Endothelial cell of umbilical vein (primary cell): Measurements from ENCODE around the gene DNAH11. TPM values are rescaled to one million over a fixed set of nuclear protein-coding genes. Genes with fewer than 3 reads are reported as not detected.

Experiments used
- BruUV-seq: library from RNA; stranded (reverse); fragments of 400-500 nt; replicated peaks from 2 replicates; lab custom pipeline; 2021; lab: Mats Ljungman, UMichigan
- CTCF ChIA-PET: fragments of 300-600, 350-600 bp; sonication (Branson Sonifier 250); formaldehyde crosslinking; loops from one replicate; lab custom pipeline; 2021; ENCODE audit warnings: antibody characterized with exemption, inconsistent platforms; lab: Charles Lee
- POLR2A ChIA-PET: fragments of 300-600, 350-600 bp; sonication (Branson Sonifier 250); formaldehyde crosslinking; loops from one replicate; lab custom pipeline; 2021; ENCODE audit warnings: antibody characterized with exemption, inconsistent platforms; lab: Charles Lee
- DNase-seq: peaks from one replicate; pipeline ENCODE4 v3.0.0-alpha.2; 2011; ENCODE audit warnings: low read depth, low spot score
- FAIRE-seq: peaks from 2 replicates; lab custom pipeline; 2011; peaks lifted over from hg19 to GRCh38; lab: Jason Lieb, UNC
- H2AFZ ChIP-seq: 2 replicates; pipeline ENCODE4 v1.6.0; 2012; ENCODE audit warnings: low read depth, low read length, control low read depth, inconsistent platforms
- H3K27ac ChIP-seq: 2 replicates; pipeline ENCODE4 v1.5.1; 2011; ENCODE audit warnings: low read depth, mild to moderate bottlenecking, control low read depth, low read length, moderate library complexity; ENCODE audit not compliant: insufficient read depth
- H3K27me3 ChIP-seq, 2 experiments: 2 replicates each; pipeline versions ENCODE4 v1.6.0 to v1.6.1; 2011; ENCODE audit warnings: low read length in 2 of 2, mixed read lengths in 1 of 2; ENCODE audit not compliant: control insufficient read depth in 2 of 2, insufficient read depth in 2 of 2
- H3K36me3 ChIP-seq, 2 experiments: 2 replicates in 1 of 2; 3 replicates in 1 of 2; pipeline ENCODE4 v1.5.1; 2011; ENCODE audit warnings: low read length in 2 of 2, mild to moderate bottlenecking in 1 of 2, moderate library complexity in 1 of 2; ENCODE audit not compliant: control insufficient read depth in 2 of 2, insufficient read depth in 2 of 2; ENCODE audit errors: extremely low read depth in 1 of 2
- H3K4me1 ChIP-seq: 3 replicates; pipeline ENCODE4 v1.5.1; 2011; ENCODE audit warnings: mild to moderate bottlenecking, low read length; ENCODE audit not compliant: control insufficient read depth, insufficient read depth; ENCODE audit errors: extremely low read depth
- H3K4me2 ChIP-seq: 2 replicates; pipeline ENCODE4 v1.6.1; 2011; ENCODE audit warnings: low read length, control low read depth, mixed read lengths; ENCODE audit not compliant: insufficient read depth
- H3K4me3 ChIP-seq, 3 experiments: fragments of 200-600 bp in 1 of 3; sonication (generic), shearing (Covaris generic) in 1 of 3; replicated peaks in 1 of 3; 2 replicates each; pipeline ENCODE4 v1.5.1; 2011 to 2016; ENCODE audit warnings: control low read depth in 3 of 3, low read length in 3 of 3, mild to moderate bottlenecking in 2 of 3, inconsistent platforms in 1 of 3, low read depth in 1 of 3, moderate library complexity in 1 of 3; ENCODE audit not compliant: insufficient read depth in 1 of 3
- H3K79me2 ChIP-seq: 2 replicates; pipeline ENCODE4 v1.6.0; 2012; ENCODE audit warnings: low read length, inconsistent platforms; ENCODE audit not compliant: control insufficient read depth, insufficient read depth
- H3K9ac ChIP-seq: replicated peaks from 2 replicates; pipeline ENCODE3; 2011; ENCODE audit warnings: low read length, control low read depth; ENCODE audit not compliant: insufficient read depth; ENCODE audit errors: extremely low read depth
- H3K9me1 ChIP-seq: replicated peaks from 3 replicates; pipeline ENCODE4 v1.6.0; 2011; ENCODE audit warnings: mild to moderate bottlenecking, low read length; ENCODE audit not compliant: control insufficient read depth, insufficient read depth; ENCODE audit errors: extremely low read depth
- H3K9me3 ChIP-seq: replicated peaks from 2 replicates; pipeline ENCODE4 v1.5.1; 2012; ENCODE audit warnings: low read length, inconsistent platforms; ENCODE audit not compliant: control insufficient read depth, insufficient read depth
- H4K20me1 ChIP-seq: replicated peaks from 2 replicates; pipeline ENCODE3; 2011; ENCODE audit warnings: mild to moderate bottlenecking, low read length; ENCODE audit not compliant: control insufficient read depth, insufficient read depth; ENCODE audit errors: extremely low read depth
- CTCF ChIP-seq, 2 donors: IDR thresholded peaks; 1 replicate in 1 of 2; 2 replicates in 1 of 2; pipeline ENCODE4 v1.5.1; 2011; ENCODE audit warnings: low read length in 2 of 2, mild to moderate bottlenecking in 2 of 2, moderate library complexity in 2 of 2, control low read depth in 1 of 2, inconsistent platforms in 1 of 2, low read depth in 1 of 2; ENCODE audit not compliant: insufficient read depth in 1 of 2; ENCODE audit errors: extremely low read depth in 1 of 2
- EZH2 ChIP-seq: IDR thresholded peaks from 2 replicates; pipeline ENCODE4 v1.6.1; 2012; ENCODE audit warnings: borderline replicate concordance, low read depth, mild to moderate bottlenecking, moderate library complexity, low read length, inconsistent platforms; ENCODE audit not compliant: severe bottlenecking
- FOS ChIP-seq: IDR thresholded peaks from 2 replicates; pipeline ENCODE4 v1.6.1; 2011; ENCODE audit warnings: mild to moderate bottlenecking, low read length, moderate library complexity, borderline replicate concordance; ENCODE audit not compliant: insufficient read depth
- GATA2 ChIP-seq: IDR thresholded peaks from 2 replicates; pipeline ENCODE4 v1.7.0; 2011; ENCODE audit warnings: low read depth, mild to moderate bottlenecking, moderate library complexity, mixed read lengths, low read length; ENCODE audit not compliant: insufficient read length, insufficient read depth
- JUN ChIP-seq: IDR thresholded peaks from 2 replicates; pipeline ENCODE4 v1.6.1; 2011; ENCODE audit warnings: borderline replicate concordance, low read depth; ENCODE audit not compliant: insufficient read length, insufficient read depth
- MAX ChIP-seq: IDR thresholded peaks from 2 replicates; pipeline ENCODE4 v1.6.1; 2011; ENCODE audit not compliant: insufficient read depth, insufficient read length
- MYC ChIP-seq: IDR thresholded peaks from one replicate; pipeline ENCODE4 v1.6.1; 2011; ENCODE audit warnings: mild to moderate bottlenecking, low read depth, low read length
- POLR2A ChIP-seq: IDR thresholded peaks from 2 replicates; pipeline ENCODE4 v1.6.1; 2012; ENCODE audit warnings: low read depth, mild to moderate bottlenecking, control low read depth, low read length
- dilution Hi-C: fragments of 300-500 bp; cut with MboI; formaldehyde crosslinking; loops from one replicate; pipeline ENCODE4 v1.15.0; 2019; ENCODE audit warnings: low sequenced_read_pairs; ENCODE audit not compliant: extremely low pct_ligation_motif_present
- intact Hi-C: fragments of 100-400 bp; cut with micrococcal nuclease; formaldehyde crosslinking; loops from one replicate; pipeline ENCODE4 v1.10.0; 2022
- polyA plus RNA-seq, 4 experiments: library from polyadenylated mRNA; depleted of rRNA in 3 of 4; stranded (reverse) in 3 of 4; unstranded in 1 of 4; fragments of >200 nt; gene quantifications; 2 replicates each; pipeline versions ENCODE4 v1.2.1 to v1.2.3, GENCODE V29; 2011 to 2012; ENCODE audit warnings: missing spikeins in 1 of 4
- total RNA-seq: library from RNA; stranded (reverse); gene quantifications from 2 replicates; pipeline ENCODE4 v1.2.3, GENCODE V29; 2021

DNAH11 gene
- total and polyA plus RNA-seq, 2 donors (not counting 3 experiments of a cell fraction or from before 2014, with no cell fraction given) = 0.69 to 0.91 TPM

DNA sequence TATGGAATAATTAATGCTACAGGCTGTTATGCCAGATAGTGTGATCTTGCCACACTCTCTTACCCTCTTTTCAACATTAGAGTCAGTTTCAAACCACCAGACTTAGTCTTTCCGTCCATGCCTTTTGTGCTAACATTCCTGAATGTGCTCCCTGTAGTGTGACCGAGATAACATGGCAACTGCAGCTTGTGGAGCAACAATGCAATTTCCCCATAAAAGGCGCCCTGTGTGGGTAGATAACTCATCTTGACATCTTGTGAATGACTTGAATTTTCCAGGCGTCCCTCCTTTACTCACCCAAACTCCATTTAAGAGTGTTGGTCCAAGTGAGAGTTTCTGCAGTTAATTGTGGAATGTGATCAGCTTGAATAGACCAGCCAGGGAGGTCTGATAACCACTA is 99.6 kb downstream of the DNAH11 start:
- Histone ChIP-seq H2AFZ (no peak overlapping the region), H3K79me2 (no peaks in the 10 kb centered on the region), H3K36me3 (no peaks in the 10 kb centered on the region), H3K4me3 (no peak overlapping the region), H3K27ac (no peak overlapping the region), H3K9ac (no peak overlapping the region), H3K4me1 (no peaks in the 10 kb centered on the region), H3K4me2 (no peak overlapping the region), H3K9me3 (no peaks in the 10 kb centered on the region), H3K9me1 (no peaks in the 10 kb centered on the region), H3K27me3 (peaks cover 12% of the 10 kb centered on the region in 2 experiments), H4K20me1 (no peaks in the 10 kb centered on the region)
- no peak for FAIRE-seq
- TF ChIP-seq MAX = no peak
- TF ChIP-seq CTCF (IDR thresholded peaks at IDR 0.05; ENCODE audit: extremely low read depth in 1 of 2, insufficient read depth in 1 of 2, low read depth in 1 of 2, low read length in 2 of 2) = no peak
- no peak for TF ChIP-seq MYC
- TF ChIP-seq GATA2 = no peak
- no peak for TF ChIP-seq POLR2A
- TF ChIP-seq JUN = no peak
- no peak for TF ChIP-seq FOS
- no peak for TF ChIP-seq EZH2
- no TSS peak for BruUV-seq
- POLR2A ChIA-PET = no interaction called here
- CTCF ChIA-PET = interaction anchor here (1.3 kb wide), 1 partner anchor 24 kb away, joined by 3 read pairs; no protein-coding TSS in a partner anchor
- intact Hi-C loops = no loop called here
- dilution Hi-C loops = no loop called here
- no peak for DNase-seq
